GM23338 (cell line): ENCODE results near the gene SCFD1. TPM values are rescaled to one million over a fixed set of nuclear protein-coding genes. Genes with fewer than 3 reads are reported as not detected.

ENCODE experiments used
- ATAC-seq: fragments of 200-7000 bp; cut with Tn5 transposase; 3 replicates; pipeline ENCODE4 v1.9.1; 2020
- DNase-seq: peaks from one replicate; pipeline ENCODE4 v3.0.0-alpha.2; 2015; ENCODE audit warnings: low spot score
- H2AFZ ChIP-seq: fragments of 200-600 bp; sonication (generic); 2 replicates; pipeline ENCODE4 v1.8.0; 2016; ENCODE audit warnings: antibody characterized with exemption, mild to moderate bottlenecking, moderate library complexity
- H3F3A ChIP-seq: fragments of 200-600 bp; sonication (generic); replicated peaks from 2 replicates; pipeline ENCODE4 v1.8.0; 2017; ENCODE audit warnings: antibody characterized with exemption, mixed run types, low read depth
- H3K27ac ChIP-seq: fragments of 200-600 bp; sonication (generic); 2 replicates; pipeline ENCODE4 v1.6.1; 2016; ENCODE audit warnings: low read depth
- H3K27me3 ChIP-seq: fragments of 200-600 bp; sonication (generic); 2 replicates; pipeline ENCODE4 v1.8.0; 2016; ENCODE audit warnings: mild to moderate bottlenecking, mixed run types, moderate library complexity; ENCODE audit not compliant: insufficient read depth
- H3K36me3 ChIP-seq: fragments of 200-600 bp; sonication (generic); 2 replicates; pipeline ENCODE4 v1.8.0; 2016; ENCODE audit warnings: mild to moderate bottlenecking; ENCODE audit not compliant: insufficient read depth
- H3K4me1 ChIP-seq: fragments of 200-600 bp; sonication (generic); 2 replicates; pipeline ENCODE4 v1.8.0; 2016; ENCODE audit warnings: mild to moderate bottlenecking, moderate library complexity; ENCODE audit not compliant: insufficient read depth
- H3K4me2 ChIP-seq: fragments of 200-600 bp; sonication (generic); 2 replicates; pipeline ENCODE4 v1.7.1; 2017; ENCODE audit warnings: mixed run types
- H3K4me3 ChIP-seq: fragments of 200-600 bp; sonication (generic); 2 replicates; pipeline ENCODE4 v1.6.1; 2016; ENCODE audit warnings: mixed run types
- H3K79me2 ChIP-seq: fragments of 200-600 bp; sonication (generic); replicated peaks from 2 replicates; pipeline ENCODE4 v1.8.0; 2017; ENCODE audit warnings: mild to moderate bottlenecking; ENCODE audit not compliant: insufficient read depth
- H3K9me2 ChIP-seq: fragments of 200-600 bp; sonication (generic); 2 replicates; pipeline ENCODE4 v1.8.0; 2017; ENCODE audit not compliant: insufficient read depth
- H4K20me1 ChIP-seq: fragments of 200-600 bp; sonication (generic); replicated peaks from 2 replicates; pipeline ENCODE4 v1.8.0; 2017; ENCODE audit warnings: mild to moderate bottlenecking; ENCODE audit not compliant: insufficient read depth
- H3K27ac Mint-ChIP-seq: 2 replicates; pipeline ENCODE4 v1.8.0; 2020; ENCODE audit warnings: inconsistent platforms, mild to moderate bottlenecking, moderate library complexity, mixed read lengths
- H3K27me3 Mint-ChIP-seq: 3 replicates; pipeline ENCODE4 v1.8.0; 2022; ENCODE audit warnings: low read depth, mild to moderate bottlenecking, moderate library complexity, mixed read lengths, inconsistent platforms; ENCODE audit not compliant: insufficient read depth, poor library complexity
- H3K36me3 Mint-ChIP-seq: 3 replicates; pipeline ENCODE4 v1.8.0; 2021; ENCODE audit warnings: low read depth, mild to moderate bottlenecking, inconsistent platforms, moderate library complexity, mixed read lengths
- H3K4me1 Mint-ChIP-seq: 3 replicates; pipeline ENCODE4 v1.8.0; 2020; ENCODE audit warnings: mild to moderate bottlenecking, inconsistent platforms, mixed read lengths
- H3K4me3 Mint-ChIP-seq: 3 replicates; pipeline ENCODE4 v1.8.0; 2021; ENCODE audit warnings: moderate library complexity, mild to moderate bottlenecking, inconsistent platforms, mixed read lengths
- H3K9me3 Mint-ChIP-seq: 3 replicates; pipeline ENCODE4 v1.8.0; 2020; ENCODE audit warnings: moderate library complexity, mild to moderate bottlenecking, inconsistent platforms, mixed read lengths
- CREB1 ChIP-seq: fragments of 250-450 bp; sonication (Bioruptor Pico); IDR thresholded peaks from 2 replicates; pipeline ENCODE4 v1.5.0; 2020; ENCODE audit warnings: low read depth, mild to moderate bottlenecking, moderate library complexity
- CTCF ChIP-seq, 2 experiments: fragments of 200-600 bp in 1 of 2; sonication (generic) in 1 of 2; conservative IDR thresholded peaks; 2 replicates each; pipeline versions ENCODE4 v1.5.1 to v1.6.1; 2016 to 2017; ENCODE audit warnings: antibody characterized with exemption in 2 of 2, low read depth in 2 of 2, mild to moderate bottlenecking in 2 of 2, moderate library complexity in 1 of 2
- ETS1 ChIP-seq: IDR thresholded peaks from 2 replicates; pipeline ENCODE4 v1.6.1; 2016; ENCODE audit warnings: antibody characterized with exemption
- EZH2 ChIP-seq: fragments of 200-600 bp; sonication (generic); IDR thresholded peaks from one replicate; pipeline ENCODE4 v1.8.0; 2017; ENCODE audit warnings: antibody characterized with exemption, mild to moderate bottlenecking, low read depth; ENCODE audit not compliant: unreplicated experiment
- EZH2phosphoT487 ChIP-seq: fragments of 200-600 bp; sonication (generic); IDR thresholded peaks from one replicate; pipeline ENCODE4 v1.8.1; 2018; ENCODE audit warnings: antibody characterized with exemption; ENCODE audit not compliant: unreplicated experiment
- JUNB ChIP-seq: IDR thresholded peaks from one replicate; pipeline ENCODE4 v1.6.1; 2016; ENCODE audit warnings: antibody characterized with exemption; ENCODE audit not compliant: unreplicated experiment
- NANOG ChIP-seq: IDR thresholded peaks from 2 replicates; pipeline ENCODE4 v1.6.1; 2016; ENCODE audit warnings: antibody characterized with exemption, borderline replicate concordance
- POLR2AphosphoS5 ChIP-seq: IDR thresholded peaks from 2 replicates; pipeline ENCODE4 v1.6.1; 2016; ENCODE audit warnings: antibody characterized with exemption, low read depth
- STAT1 ChIP-seq: IDR thresholded peaks from one replicate; pipeline ENCODE4 v1.6.1; 2016; ENCODE audit warnings: antibody characterized with exemption; ENCODE audit not compliant: unreplicated experiment
- ZNF114 ChIP-seq: fragments of 250-450 bp; sonication (Bioruptor Pico); IDR thresholded peaks from 2 replicates; pipeline ENCODE4 v1.5.0; 2020; ENCODE audit warnings: mild to moderate bottlenecking, moderate library complexity
- ZNF331 ChIP-seq: fragments of 250-450 bp; sonication (Bioruptor Pico); IDR thresholded peaks from 2 replicates; pipeline ENCODE4 v1.5.0; 2020; ENCODE audit warnings: low read depth, mild to moderate bottlenecking, moderate library complexity
- ZNF462 ChIP-seq: fragments of 250-450 bp; sonication (Bioruptor Pico); IDR thresholded peaks from 2 replicates; pipeline ENCODE4 v1.5.0; 2020; ENCODE audit warnings: mild to moderate bottlenecking, moderate library complexity
- polyA plus RNA-seq: library from polyadenylated mRNA; unstranded; fragments of >200 nt; fragmentation: Nextera tagmentation; extraction: Ambion mirVana; gene quantifications from 2 replicates; pipeline ENCODE4 v1.2.1, GENCODE V29; 2016
- total RNA-seq: library from RNA; depleted of rRNA; stranded (reverse); fragments of >200 nt; shearing (Covaris generic); gene quantifications from 2 replicates; pipeline ENCODE4 v1.2.3, GENCODE V29; 2014

The SCFD1 gene
- total and polyA plus RNA-seq, 2 experiments from 2014 or later, result 77.6 to 110 TPM

GRCh38 chr14:30621354-30621939, 672 bp upstream of the SCFD1 start (continued):
- TF ChIP-seq CTCF (conservative IDR thresholded peaks at IDR 0.05; ENCODE audit: low read depth in 2 of 2) (no peak), CREB1 (CRISPR knock-in tag) (no peak), EZH2 (no peak), JUNB (no peak), POLR2AphosphoS5 (no peak; the same call in 1 of the 2 replicates)

GRCh38 chr14:30623412-30624131, 1.5 kb downstream of the SCFD1 start:
- Mint-ChIP-seq H3K27me3 (peaks cover 7% of the 10 kb centered on the region), H3K4me1 (peaks cover 9% of the 10 kb centered on the region), H3K9me3 (no peaks in the 10 kb centered on the region), H3K27ac (no peak overlapping the region), H3K4me3 (peak overlapping the region; percentile 94), H3K36me3 (0 out of 3 replicates have a peak, but pooled peaks cover 3% of the 10 kb centered on the region)
- H2AFZ ChIP-seq, result no peak overlapping the region
- H3K4me2 ChIP-seq, result peak overlapping the region; percentile 76
- peaks cover 62% of the 10 kb centered on the region for H3K79me2 ChIP-seq
- ATAC-seq, result no peak
- H3K9me2 ChIP-seq, result no peaks in the 10 kb centered on the region
- H3F3A ChIP-seq, result peaks cover 4% of the 10 kb centered on the region; the same call in 1 of the 2 replicates
- peak overlapping the region; percentile 75 for H3K4me3 ChIP-seq
- H4K20me1 ChIP-seq, result peaks cover 14% of the 10 kb centered on the region; the same call in 1 of the 2 replicates
- H3K4me1 ChIP-seq, result no peaks in the 10 kb centered on the region
- H3K27me3 ChIP-seq, result no peaks in the 10 kb centered on the region
- TF ChIP-seq EZH2phosphoT487 (no peak), CREB1 (CRISPR knock-in tag) (no peak), ETS1 (no peak), JUNB (no peak), NANOG (no peak), ZNF114 (CRISPR knock-in tag) (no peak), ZNF462 (CRISPR knock-in tag) (no peak), POLR2AphosphoS5 (no peak), CTCF (conservative IDR thresholded peaks at IDR 0.05; ENCODE audit: low read depth in 2 of 2) (no peak), STAT1 (no peak), ZNF331 (CRISPR knock-in tag) (no peak)
- no peak for DNase-seq
- H3K27ac ChIP-seq, result no peak overlapping the region
- no peaks in the 10 kb centered on the region for H3K36me3 ChIP-seq
